Esophagus muscularis mucosa (tissue), 4 donors: Measurements from ENCODE around the gene LONP1. TPM values are rescaled to one million over a fixed set of nuclear protein-coding genes. Genes with fewer than 3 reads are reported as not detected.

Experiments
- DNase-seq: peaks from one replicate; pipeline ENCODE4 v3.0.0-alpha.2; 2017; ENCODE audit errors: extremely low spot score
- H3K27ac ChIP-seq, 4 donors: fragments of 200-600 bp; sonication (generic); replicated peaks in 1 of 4; 1 replicate in 3 of 4; 2 replicates in 1 of 4; pipeline ENCODE4 v1.5.1; 2016 to 2019; ENCODE audit warnings: mild to moderate bottlenecking in 1 of 4
- H3K27me3 ChIP-seq, 4 donors: fragments of 200-600 bp; sonication (generic); one replicate each; pipeline versions ENCODE4 v1.5.1 to v1.6.0; 2016 to 2019
- H3K36me3 ChIP-seq, 4 donors: fragments of 200-600 bp; sonication (generic); one replicate each; pipeline ENCODE4 v1.5.1; 2016 to 2019
- H3K4me1 ChIP-seq, 4 donors: fragments of 200-600 bp; sonication (generic); one replicate each; pipeline ENCODE4 v1.5.1; 2016 to 2019
- H3K4me3 ChIP-seq, 4 donors: fragments of 200-600 bp; sonication (generic); 1 replicate in 2 of 4; 2 replicates in 2 of 4; pipeline ENCODE4 v1.5.1; 2016 to 2019; ENCODE audit warnings: mild to moderate bottlenecking in 4 of 4, moderate library complexity in 1 of 4
- H3K9me3 ChIP-seq, 4 donors: fragments of 200-600 bp; sonication (generic); 1 replicate in 3 of 4; 2 replicates in 1 of 4; pipeline ENCODE4 v1.5.1; 2016 to 2019
- CTCF ChIP-seq, 3 experiments: fragments of 200-600 bp in 2 of 3; fragments of 450-650 bp in 1 of 3; sonication (generic) in 2 of 3; IDR thresholded peaks; one replicate each; pipeline ENCODE4 v1.5.1; 2017 to 2019; ENCODE audit warnings: antibody characterized with exemption in 3 of 3, mild to moderate bottlenecking in 2 of 3, moderate library complexity in 1 of 3
- EP300 ChIP-seq: sonication (generic); formaldehyde crosslinking; IDR thresholded peaks from one replicate; pipeline ENCODE4 v1.6.1; 2017; ENCODE audit warnings: antibody characterized with exemption
- POLR2A ChIP-seq: fragments of 450-650 bp; IDR thresholded peaks from one replicate; pipeline ENCODE4 v1.6.1; 2017; ENCODE audit warnings: antibody characterized with exemption, moderate library complexity, mild to moderate bottlenecking, low read depth
- POLR2AphosphoS5 ChIP-seq, 2 donors: sonication (generic); formaldehyde crosslinking; IDR thresholded peaks; one replicate each; pipeline ENCODE4 v1.6.1; 2017; ENCODE audit warnings: antibody characterized with exemption in 2 of 2
- WGBS: methylation state at CpG from one replicate; pipeline ENCODE4 v1.1.5; 2018; 5-methylcytosine and 5-hydroxymethylcytosine counted together
- intact Hi-C: fragments of 100-400 bp; cut with DNase I; formaldehyde crosslinking; loops from one replicate; pipeline ENCODE4 v1.15.1; 2023
- total RNA-seq, 4 donors: library from RNA; depleted of rRNA; stranded (reverse); fragments of >200 nt; gene quantifications; one replicate each; pipeline versions ENCODE4 v1.1.0 to v1.2.1, GENCODE V29; 2016

The LONP1 gene
- total RNA-seq, 4 donors from 2014 or later, result 49.0 to 70.4 (median 54.3) TPM

- H3K9me3 ChIP-seq, result no peaks in the 10 kb centered on the region
- H3K27ac ChIP-seq, result peak overlapping the region; percentile 96 to 98 (median 97)
- intact Hi-C loops, result no loop called here
- H3K4me1 ChIP-seq, result peaks cover 25 to 42% (median 32%) of the 10 kb centered on the region in 4 donors
- H3K36me3 ChIP-seq, result peaks cover 6 to 16% (median 13%) of the 10 kb centered on the region in 4 donors
- H3K4me3 ChIP-seq, result peak overlapping the region; percentile 90 to 97 (median 95)
- DNase-seq, result no peak
- TF ChIP-seq EP300 (no peak), POLR2AphosphoS5 (IDR thresholded peaks at IDR 0.05) (no peak), CTCF (IDR thresholded peaks at IDR 0.05) (no peak), POLR2A (no peak)
- H3K27me3 ChIP-seq, result no peaks in the 10 kb centered on the region
- WGBS, result 21% methylated on average over 11 of the region's 11 CpGs
Measured at GRCh38 chr19:5718579-5719273, 1.2 kb downstream of the LONP1 start.

- 70% methylated on average over 14 of the region's 14 CpGs for WGBS
- peak overlapping the region in 2 of 4 donors; percentile 96 to 97 for H3K4me3 ChIP-seq
- no peaks in the 10 kb centered on the region for H3K9me3 ChIP-seq
- H3K27me3 ChIP-seq, result no peaks in the 10 kb centered on the region
- peaks cover 25 to 42% (median 32%) of the 10 kb centered on the region in 4 donors for H3K4me1 ChIP-seq
- H3K36me3 ChIP-seq, result peaks cover 12 to 22% (median 20%) of the 10 kb centered on the region in 4 donors
- TF ChIP-seq POLR2AphosphoS5 (IDR thresholded peaks at IDR 0.05) (no peak), EP300 (no peak), CTCF (IDR thresholded peaks at IDR 0.05) (no peak), POLR2A (no peak)
- peak overlapping the region in 3 of 4 donors; percentile 97 to 98 (median 97) for H3K27ac ChIP-seq
- no peak for DNase-seq
- intact Hi-C loops, result no loop called here
Measured at GRCh38 chr19:5718037-5718578, 1.8 kb downstream of the LONP1 start.

- H3K4me1 ChIP-seq, result peaks cover 25 to 42% (median 32%) of the 10 kb centered on the region in 4 donors
- H3K9me3 ChIP-seq, result no peaks in the 10 kb centered on the region
- H3K4me3 ChIP-seq, result no peak overlapping the region
- peaks cover 19 to 30% (median 26%) of the 10 kb centered on the region in 4 donors for H3K36me3 ChIP-seq
- H3K27ac ChIP-seq, result no peak overlapping the region
- intact Hi-C loops, result no loop called here
- 84% methylated on average over 8 of the region's 8 CpGs for WGBS
- DNase-seq, result no peak
- TF ChIP-seq POLR2AphosphoS5 (IDR thresholded peaks at IDR 0.05) (no peak), POLR2A (no peak), CTCF (IDR thresholded peaks at IDR 0.05) (no peak), EP300 (no peak)
- no peaks in the 10 kb centered on the region for H3K27me3 ChIP-seq
Measured at GRCh38 chr19:5717215-5717935, 2.6 kb downstream of the LONP1 start.

GRCh38 chr19:5714816-5715215 lies 5.1 kb downstream of the LONP1 start:
- H3K4me1 ChIP-seq, result peaks cover 22 to 34% (median 24%) of the 10 kb centered on the region in 4 donors
- intact Hi-C loops, result no loop called here
- H3K4me3 ChIP-seq, result no peak overlapping the region
- DNase-seq, result no peak
- TF ChIP-seq CTCF (IDR thresholded peaks at IDR 0.05), result no peak
- no peak for TF ChIP-seq EP300
- TF ChIP-seq POLR2AphosphoS5 (IDR thresholded peaks at IDR 0.05), result no peak
- TF ChIP-seq POLR2A, result no peak
- 84% methylated on average over 10 of the region's 10 CpGs for WGBS
- H3K27ac ChIP-seq, result no peak overlapping the region
- no peaks in the 10 kb centered on the region for H3K9me3 ChIP-seq
- no peaks in the 10 kb centered on the region for H3K27me3 ChIP-seq
- peaks cover 39 to 55% (median 48%) of the 10 kb centered on the region in 4 donors for H3K36me3 ChIP-seq
